ENCODE data around the gene PTTG1IP.

PTTG1IP gene

DNA sequence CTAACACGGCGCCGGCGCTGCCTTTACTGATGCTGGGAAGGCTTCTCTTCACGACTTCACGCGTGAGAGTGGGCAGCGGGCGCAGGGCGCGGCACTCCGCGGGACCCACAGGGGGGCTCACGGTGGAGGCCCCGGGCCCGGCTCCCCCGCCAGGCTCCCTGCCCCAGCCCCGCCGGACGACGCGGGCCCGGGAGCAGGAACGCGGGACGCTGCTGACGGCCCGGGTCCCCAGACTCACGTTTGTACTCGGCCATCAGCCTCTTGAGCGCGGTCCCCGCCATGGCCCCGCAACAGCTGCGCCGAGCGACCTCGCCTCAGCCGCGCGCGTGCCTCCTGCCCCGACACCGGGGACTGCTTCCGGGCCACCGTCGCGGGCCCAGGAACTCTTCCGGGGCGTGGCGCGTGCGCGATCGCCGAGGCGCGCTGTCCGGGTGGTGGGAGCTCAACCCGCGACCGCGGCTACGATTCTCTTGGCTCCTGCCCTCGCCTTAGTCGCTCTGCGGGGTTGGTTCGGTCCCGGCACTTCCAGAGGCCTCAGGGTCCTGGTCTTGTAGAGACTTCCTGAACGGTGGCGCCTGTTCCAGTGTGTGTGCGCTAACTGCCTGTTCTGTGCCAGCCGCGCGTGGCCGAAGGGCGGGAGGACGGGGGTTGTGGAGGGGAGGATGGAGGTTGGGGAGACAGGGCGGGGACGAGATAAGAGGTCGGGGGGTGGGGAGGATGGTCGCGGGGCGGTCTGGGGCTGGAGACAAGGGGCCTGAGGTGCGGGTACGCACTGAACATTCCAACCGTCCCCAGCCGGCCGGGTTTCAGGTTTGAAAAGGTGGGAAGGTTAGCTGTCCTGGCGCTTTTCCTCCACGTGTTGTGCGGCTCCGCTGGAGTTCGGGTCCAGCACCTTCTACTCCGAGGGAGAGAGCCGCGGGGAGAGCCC lies 71.8 kb downstream of the PTTG1IP start, which contains the start of gene UBE2G2:
Gene UBE2G2, minus strand, starts transcription at position 353 of the 928 bp plus-strand sequence. Its CDS starts 72 bp downstream, at position 281.
- DNase-seq (ENCODE audit: low read depth): peak; percentile 81

- no peak for DNase-seq (ENCODE audit: low read depth)
Observed at GRCh38 chr21:44800971-44801467, 72.5 kb downstream of the PTTG1IP start.

DNA sequence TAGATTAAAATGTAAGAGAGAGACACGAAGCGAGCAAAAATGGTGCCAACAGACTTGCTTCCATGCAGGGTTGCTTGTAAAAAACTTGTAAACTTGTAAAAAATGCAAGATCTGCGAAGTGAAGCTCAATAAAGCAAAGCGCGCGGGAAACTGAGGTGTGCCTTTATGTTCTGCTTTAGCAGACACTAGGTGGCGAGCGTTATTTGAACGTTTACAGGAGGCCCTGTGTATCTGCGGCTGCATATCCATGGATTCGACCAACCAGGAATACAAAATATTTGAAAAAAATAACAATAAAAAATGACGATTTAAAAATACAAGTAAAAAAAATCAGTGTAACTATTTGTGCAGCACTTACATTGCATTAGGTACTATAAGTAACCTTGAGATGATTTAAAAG lies 73.4 kb downstream of the PTTG1IP start:
- DNase-seq (ENCODE audit: low read depth): no peak

- DNase-seq (ENCODE audit: low read depth): no peak
Observed at GRCh38 chr21:44799646-44800045, 73.8 kb downstream of the PTTG1IP start.

Measured in stimulated activated CD4-positive, alpha-beta T cell treated with anti-CD3 and anti-CD28 coated beads, Interleukin-2, amount 100 ng/mL, for 4 hours (primary cell).